Liver (tissue), 9 donors: Measurements from ENCODE around the gene ZNRF3. TPM values are rescaled to one million over a fixed set of nuclear protein-coding genes. Genes with fewer than 3 reads are reported as not detected.
"Not testable (repeated sequence)": the region's sequence is repeated elsewhere in the genome, so short reads cannot be mapped to it uniquely, and the experiment has no call there.

Experiments
- DNase-seq: peaks from one replicate; pipeline ENCODE4 v3.0.0-alpha.2; 2017; ENCODE audit warnings: low spot score
- H3K27ac ChIP-seq, 2 donors: one replicate each; pipeline ENCODE4 v1.7.0; 2013; ENCODE audit warnings: inconsistent platforms in 2 of 2, low read length in 2 of 2, control low read depth in 1 of 2, low read depth in 1 of 2, mild to moderate bottlenecking in 1 of 2
- H3K27me3 ChIP-seq, 4 donors: one replicate each; pipeline versions ENCODE4 v1.6.1 to v1.7.0; 2013; ENCODE audit warnings: low read length in 3 of 4, inconsistent platforms in 1 of 4, mild to moderate bottlenecking in 1 of 4, moderate library complexity in 1 of 4; ENCODE audit not compliant: control insufficient read depth in 4 of 4, insufficient read depth in 4 of 4
- H3K36me3 ChIP-seq, 4 donors: one replicate each; pipeline versions ENCODE4 v1.6.1 to v1.7.0; 2013; ENCODE audit warnings: low read length in 3 of 4, mild to moderate bottlenecking in 3 of 4, low read depth in 1 of 4, moderate library complexity in 1 of 4; ENCODE audit not compliant: control insufficient read depth in 4 of 4, insufficient read depth in 3 of 4
- H3K4me1 ChIP-seq, 4 donors: one replicate each; pipeline versions ENCODE4 v1.6.1 to v1.7.0; 2013; ENCODE audit warnings: low read length in 3 of 4, mild to moderate bottlenecking in 3 of 4, moderate library complexity in 1 of 4; ENCODE audit not compliant: control insufficient read depth in 4 of 4, insufficient read depth in 4 of 4
- H3K4me3 ChIP-seq, 3 donors: one replicate each; pipeline versions ENCODE4 v1.6.1 to v1.7.0; 2013; ENCODE audit warnings: low read length in 3 of 3, control low read depth in 1 of 3, low read depth in 1 of 3, mild to moderate bottlenecking in 1 of 3
- H3K9ac ChIP-seq, 2 donors: one replicate each; pipeline ENCODE4 v1.7.0; 2013; ENCODE audit warnings: low read length in 2 of 2, mild to moderate bottlenecking in 2 of 2, moderate library complexity in 2 of 2, control low read depth in 1 of 2, low read depth in 1 of 2
- H3K9me3 ChIP-seq, 4 donors: one replicate each; pipeline versions ENCODE4 v1.6.1 to v1.7.0; 2013; ENCODE audit warnings: low read length in 3 of 4; ENCODE audit not compliant: control insufficient read depth in 4 of 4
- EGR1 ChIP-seq, 2 donors: IDR thresholded peaks; 2 replicates each; pipeline ENCODE4 v1.6.1; 2016 to 2018; ENCODE audit warnings: antibody characterized with exemption in 2 of 2, low read depth in 2 of 2
- FOXA1 ChIP-seq: IDR thresholded peaks from 2 replicates; pipeline ENCODE4 v1.6.1; 2016; ENCODE audit warnings: antibody characterized with exemption
- FOXA2 ChIP-seq: IDR thresholded peaks from 2 replicates; pipeline ENCODE4 v1.6.1; 2016; ENCODE audit warnings: antibody characterized with exemption
- GABPA ChIP-seq, 2 donors: IDR thresholded peaks in 1 of 2; conservative IDR thresholded peaks in 1 of 2; 2 replicates each; pipeline ENCODE4 v1.6.1; 2016; ENCODE audit warnings: antibody characterized with exemption in 2 of 2, mild to moderate bottlenecking in 1 of 2, moderate library complexity in 1 of 2
- HNF4A ChIP-seq, 2 donors: conservative IDR thresholded peaks; 2 replicates each; pipeline ENCODE4 v1.6.1; 2016; ENCODE audit warnings: antibody characterized with exemption in 2 of 2, mild to moderate bottlenecking in 2 of 2
- HNF4G ChIP-seq: IDR thresholded peaks from 2 replicates; pipeline ENCODE4 v1.6.1; 2016; ENCODE audit warnings: antibody characterized with exemption
- RAD21 ChIP-seq, 2 donors: IDR thresholded peaks; 2 replicates each; pipeline ENCODE4 v1.6.1; 2016; ENCODE audit warnings: antibody characterized with exemption in 2 of 2, mild to moderate bottlenecking in 2 of 2
- RXRA ChIP-seq, 2 donors: IDR thresholded peaks; 2 replicates each; pipeline ENCODE4 v1.6.1; 2017 to 2018; ENCODE audit warnings: antibody characterized with exemption in 2 of 2, mild to moderate bottlenecking in 1 of 2
- TAF1 ChIP-seq: conservative IDR thresholded peaks from 2 replicates; pipeline ENCODE4 v1.6.1; 2016; ENCODE audit warnings: antibody characterized with exemption, mild to moderate bottlenecking
- YY1 ChIP-seq: IDR thresholded peaks from 2 replicates; pipeline ENCODE4 v1.6.1; 2016; ENCODE audit warnings: antibody characterized with exemption, mild to moderate bottlenecking
- WGBS: extraction: QIAGEN DNeasy Blood & Tissue Kit; methylation state at CpG from one replicate; pipeline ENCODE4 v1.1.7; 2013; 5-methylcytosine and 5-hydroxymethylcytosine counted together
- polyA plus RNA-seq, 2 donors: library from polyadenylated mRNA; stranded (reverse) in 1 of 2; unstranded in 1 of 2; fragments of 200-250 nt in 1 of 2; fragments of >200 nt in 1 of 2; fragmentation: Nextera tagmentation in 1 of 2; extraction: Ambion mirVana in 1 of 2; gene quantifications; one replicate each; pipeline versions ENCODE4 v1.2.1 to v1.2.3, GENCODE V29; 2013 to 2015
- total RNA-seq, 2 donors: library from RNA; depleted of rRNA; stranded (reverse); fragments of >200 nt; gene quantifications; one replicate each; pipeline ENCODE4 v1.2.3, GENCODE V29; 2014
- TF ChIP-seq, protein P1 (sequence below): fragments of 150-350 bp; IDR thresholded peaks from 2 replicates; pipeline ENCODE4 v1.5.1; 2017; ENCODE audit warnings: improper control_type of control experiment, low read depth, low read length; ENCODE audit not compliant: missing input control
- TF ChIP-seq, protein P2 (sequence below): IDR thresholded peaks from 2 replicates; pipeline ENCODE4 v1.6.1; 2016; ENCODE audit warnings: antibody characterized with exemption, mild to moderate bottlenecking
- TF ChIP-seq, protein P3 (sequence below): IDR thresholded peaks from 2 replicates; pipeline ENCODE4 v1.6.1; 2016; ENCODE audit warnings: antibody characterized with exemption
- TF ChIP-seq, protein P4 (sequence below): IDR thresholded peaks from 2 replicates; pipeline ENCODE4 v1.6.1; 2016; ENCODE audit warnings: antibody characterized with exemption
- donor health status: healthy.
- donor health status: healthy.
- donor health status: healthy.
- donor health status: healthy.
- donor health status: healthy.

The ZNRF3 gene
- total and polyA plus RNA-seq, 4 donors = 2.2 to 5.9 (median 4.7) TPM

DNA sequence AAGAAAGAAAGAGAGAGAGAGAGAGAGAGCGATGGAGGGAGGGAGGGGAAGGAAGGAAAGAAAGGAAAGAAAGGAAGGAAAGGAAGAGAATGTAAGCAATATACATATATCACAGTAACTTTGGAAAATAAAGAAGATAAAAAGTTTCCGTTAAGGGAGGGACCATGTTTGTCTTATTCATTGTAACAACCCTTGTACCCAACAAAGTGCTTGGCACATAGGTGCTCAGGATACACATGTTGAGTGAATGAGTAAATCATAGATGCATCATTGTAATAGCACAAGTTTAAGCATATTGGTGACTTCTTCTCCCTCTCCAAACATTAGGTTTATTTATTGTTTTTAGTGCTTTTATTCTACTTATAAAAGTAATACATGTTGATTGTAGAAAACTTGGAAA, 39.7 kb upstream of the ZNRF3 start (continued):
- TF ChIP-seq, protein P1, sequence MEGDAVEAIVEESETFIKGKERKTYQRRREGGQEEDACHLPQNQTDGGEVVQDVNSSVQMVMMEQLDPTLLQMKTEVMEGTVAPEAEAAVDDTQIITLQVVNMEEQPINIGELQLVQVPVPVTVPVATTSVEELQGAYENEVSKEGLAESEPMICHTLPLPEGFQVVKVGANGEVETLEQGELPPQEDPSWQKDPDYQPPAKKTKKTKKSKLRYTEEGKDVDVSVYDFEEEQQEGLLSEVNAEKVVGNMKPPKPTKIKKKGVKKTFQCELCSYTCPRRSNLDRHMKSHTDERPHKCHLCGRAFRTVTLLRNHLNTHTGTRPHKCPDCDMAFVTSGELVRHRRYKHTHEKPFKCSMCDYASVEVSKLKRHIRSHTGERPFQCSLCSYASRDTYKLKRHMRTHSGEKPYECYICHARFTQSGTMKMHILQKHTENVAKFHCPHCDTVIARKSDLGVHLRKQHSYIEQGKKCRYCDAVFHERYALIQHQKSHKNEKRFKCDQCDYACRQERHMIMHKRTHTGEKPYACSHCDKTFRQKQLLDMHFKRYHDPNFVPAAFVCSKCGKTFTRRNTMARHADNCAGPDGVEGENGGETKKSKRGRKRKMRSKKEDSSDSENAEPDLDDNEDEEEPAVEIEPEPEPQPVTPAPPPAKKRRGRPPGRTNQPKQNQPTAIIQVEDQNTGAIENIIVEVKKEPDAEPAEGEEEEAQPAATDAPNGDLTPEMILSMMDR = no peak

DNA sequence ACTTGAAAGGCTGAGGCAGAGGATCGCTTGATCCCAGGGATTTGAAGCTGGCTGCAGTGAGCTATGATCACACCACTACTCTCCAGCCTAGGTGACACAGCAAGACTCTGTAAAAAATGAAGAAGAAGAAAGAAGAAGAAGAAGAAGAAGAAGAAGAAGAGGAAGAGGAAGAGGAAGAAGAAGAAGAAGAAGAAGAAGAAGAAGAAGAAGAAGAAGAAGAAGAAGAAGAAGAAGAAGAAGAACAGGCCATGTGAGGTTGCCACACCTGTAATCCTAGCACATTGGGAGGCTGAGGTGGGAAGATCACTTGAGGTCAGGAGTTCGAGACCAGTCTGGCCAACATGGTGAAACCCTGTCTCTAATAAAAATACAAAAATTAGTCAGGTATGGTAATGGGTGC, 39.1 kb upstream of the ZNRF3 start:
- not testable (repeated sequence) for DNase-seq, H3K4me1 ChIP-seq, H3K9ac ChIP-seq, H3K27me3 ChIP-seq, H3K27ac ChIP-seq, H3K4me3 ChIP-seq, H3K36me3 ChIP-seq
- H3K9me3 ChIP-seq = peaks cover 0 to 12% (median 2%) of the 10 kb centered on the region in 4 donors
- 94% methylated on average over 2 of the region's 2 CpGs for WGBS

DNA sequence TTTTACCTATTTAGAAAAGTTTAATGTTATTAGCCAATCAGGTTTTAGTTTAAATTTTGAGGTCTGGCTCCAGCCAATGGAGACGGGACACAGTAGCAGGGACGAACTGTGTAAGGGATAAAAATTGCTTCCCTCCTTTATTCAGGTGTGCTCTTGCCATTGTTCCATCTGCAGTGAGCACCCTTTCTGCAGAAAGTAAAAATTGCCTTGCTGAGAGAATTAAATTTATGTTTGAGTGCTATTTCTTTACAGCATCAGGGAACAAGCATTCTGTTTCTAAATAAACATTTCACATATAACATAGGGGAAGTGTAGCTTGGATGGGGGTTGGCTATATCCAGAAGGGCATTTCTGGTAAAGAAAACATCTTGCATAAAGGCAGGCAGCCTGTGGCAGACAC, 36.4 kb upstream of the ZNRF3 start:
- Histone ChIP-seq H3K9me3 (peaks cover 0 to 12% (median 2%) of the 10 kb centered on the region in 4 donors), H3K4me1 (no peaks in the 10 kb centered on the region), H3K27ac (no peak overlapping the region), H3K4me3 (no peak overlapping the region), H3K9ac (no peak overlapping the region), H3K36me3 (no peaks in the 10 kb centered on the region), H3K27me3 (no peaks in the 10 kb centered on the region)
- 97% methylated on average over 2 of the region's 2 CpGs for WGBS
- no peak for DNase-seq
- TF ChIP-seq RXRA (IDR thresholded peaks at IDR 0.05) = no peak
- TF ChIP-seq RAD21 (IDR thresholded peaks at IDR 0.05) = no peak

DNA sequence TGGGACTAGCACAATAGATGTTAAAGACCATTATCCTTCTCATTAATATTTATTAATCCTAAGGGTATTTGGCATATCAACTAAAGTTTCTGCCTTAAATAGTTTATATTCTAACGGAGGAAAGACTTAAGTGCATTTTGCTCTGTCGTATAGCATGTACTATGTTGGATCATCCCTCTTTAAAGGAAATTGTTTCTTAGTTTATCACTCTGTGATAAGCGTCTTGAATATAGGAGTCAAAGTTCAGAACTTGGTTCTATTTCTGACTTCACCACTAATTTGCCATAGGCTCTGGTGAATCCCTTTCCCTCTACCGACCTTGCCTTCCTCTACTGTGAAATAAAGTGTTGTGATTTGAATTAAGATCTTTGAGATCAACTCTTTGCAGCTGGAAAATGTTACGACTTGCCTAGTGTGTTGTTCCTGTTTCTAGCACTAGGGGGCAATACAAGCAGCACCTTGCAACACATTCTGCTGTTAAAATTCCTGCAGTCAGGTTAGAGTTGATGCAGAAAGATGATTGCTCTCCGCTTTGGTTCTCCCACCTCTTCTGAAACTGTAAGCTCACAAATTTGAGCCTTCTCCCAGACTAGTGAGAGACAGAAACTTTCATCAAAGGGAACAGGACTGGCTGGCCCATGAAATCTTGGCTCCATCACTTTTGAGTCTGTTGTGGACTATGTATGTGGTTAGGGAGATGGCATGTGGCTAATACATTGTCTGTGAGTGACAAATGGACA, 27.8 kb upstream of the ZNRF3 start:
- H3K27ac ChIP-seq = no peak overlapping the region
- no peaks in the 10 kb centered on the region for H3K36me3 ChIP-seq
- no peak overlapping the region for H3K4me3 ChIP-seq
- no peaks in the 10 kb centered on the region for H3K27me3 ChIP-seq
- no peak overlapping the region for H3K9ac ChIP-seq
- peaks cover 0 to 15% (median 11%) of the 10 kb centered on the region in 4 donors for H3K4me1 ChIP-seq
- peak; percentile 41 for DNase-seq
- H3K9me3 ChIP-seq = no peaks in the 10 kb centered on the region
- TF ChIP-seq, protein P2, sequence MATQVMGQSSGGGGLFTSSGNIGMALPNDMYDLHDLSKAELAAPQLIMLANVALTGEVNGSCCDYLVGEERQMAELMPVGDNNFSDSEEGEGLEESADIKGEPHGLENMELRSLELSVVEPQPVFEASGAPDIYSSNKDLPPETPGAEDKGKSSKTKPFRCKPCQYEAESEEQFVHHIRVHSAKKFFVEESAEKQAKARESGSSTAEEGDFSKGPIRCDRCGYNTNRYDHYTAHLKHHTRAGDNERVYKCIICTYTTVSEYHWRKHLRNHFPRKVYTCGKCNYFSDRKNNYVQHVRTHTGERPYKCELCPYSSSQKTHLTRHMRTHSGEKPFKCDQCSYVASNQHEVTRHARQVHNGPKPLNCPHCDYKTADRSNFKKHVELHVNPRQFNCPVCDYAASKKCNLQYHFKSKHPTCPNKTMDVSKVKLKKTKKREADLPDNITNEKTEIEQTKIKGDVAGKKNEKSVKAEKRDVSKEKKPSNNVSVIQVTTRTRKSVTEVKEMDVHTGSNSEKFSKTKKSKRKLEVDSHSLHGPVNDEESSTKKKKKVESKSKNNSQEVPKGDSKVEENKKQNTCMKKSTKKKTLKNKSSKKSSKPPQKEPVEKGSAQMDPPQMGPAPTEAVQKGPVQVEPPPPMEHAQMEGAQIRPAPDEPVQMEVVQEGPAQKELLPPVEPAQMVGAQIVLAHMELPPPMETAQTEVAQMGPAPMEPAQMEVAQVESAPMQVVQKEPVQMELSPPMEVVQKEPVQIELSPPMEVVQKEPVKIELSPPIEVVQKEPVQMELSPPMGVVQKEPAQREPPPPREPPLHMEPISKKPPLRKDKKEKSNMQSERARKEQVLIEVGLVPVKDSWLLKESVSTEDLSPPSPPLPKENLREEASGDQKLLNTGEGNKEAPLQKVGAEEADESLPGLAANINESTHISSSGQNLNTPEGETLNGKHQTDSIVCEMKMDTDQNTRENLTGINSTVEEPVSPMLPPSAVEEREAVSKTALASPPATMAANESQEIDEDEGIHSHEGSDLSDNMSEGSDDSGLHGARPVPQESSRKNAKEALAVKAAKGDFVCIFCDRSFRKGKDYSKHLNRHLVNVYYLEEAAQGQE = no peak
- TF ChIP-seq, protein P1 = peak; percentile 98
- TF ChIP-seq YY1 (no peak), RXRA (IDR thresholded peaks at IDR 0.05) (peak in 1 of 2 donors; percentile 17), GABPA (IDR thresholded peaks at IDR 0.05 in 1 of 2, conservative IDR thresholded peaks at IDR 0.05 in 1 of 2) (no peak), TAF1 (no peak), HNF4A (conservative IDR thresholded peaks at IDR 0.05) (no peak), FOXA2 (no peak), FOXA1 (no peak), EGR1 (IDR thresholded peaks at IDR 0.05; ENCODE audit: low read depth in 2 of 2) (no peak), HNF4G (no peak), RAD21 (IDR thresholded peaks at IDR 0.05) (peak; percentile 97 to 99)
- TF ChIP-seq, protein P3, sequence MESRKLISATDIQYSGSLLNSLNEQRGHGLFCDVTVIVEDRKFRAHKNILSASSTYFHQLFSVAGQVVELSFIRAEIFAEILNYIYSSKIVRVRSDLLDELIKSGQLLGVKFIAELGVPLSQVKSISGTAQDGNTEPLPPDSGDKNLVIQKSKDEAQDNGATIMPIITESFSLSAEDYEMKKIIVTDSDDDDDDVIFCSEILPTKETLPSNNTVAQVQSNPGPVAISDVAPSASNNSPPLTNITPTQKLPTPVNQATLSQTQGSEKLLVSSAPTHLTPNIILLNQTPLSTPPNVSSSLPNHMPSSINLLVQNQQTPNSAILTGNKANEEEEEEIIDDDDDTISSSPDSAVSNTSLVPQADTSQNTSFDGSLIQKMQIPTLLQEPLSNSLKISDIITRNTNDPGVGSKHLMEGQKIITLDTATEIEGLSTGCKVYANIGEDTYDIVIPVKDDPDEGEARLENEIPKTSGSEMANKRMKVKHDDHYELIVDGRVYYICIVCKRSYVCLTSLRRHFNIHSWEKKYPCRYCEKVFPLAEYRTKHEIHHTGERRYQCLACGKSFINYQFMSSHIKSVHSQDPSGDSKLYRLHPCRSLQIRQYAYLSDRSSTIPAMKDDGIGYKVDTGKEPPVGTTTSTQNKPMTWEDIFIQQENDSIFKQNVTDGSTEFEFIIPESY = no peak
- TF ChIP-seq, protein P4, sequence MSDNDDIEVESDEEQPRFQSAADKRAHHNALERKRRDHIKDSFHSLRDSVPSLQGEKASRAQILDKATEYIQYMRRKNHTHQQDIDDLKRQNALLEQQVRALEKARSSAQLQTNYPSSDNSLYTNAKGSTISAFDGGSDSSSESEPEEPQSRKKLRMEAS = no peak
- 18% methylated on average over 6 of the region's 6 CpGs for WGBS
